AG04450 (cell line): ENCODE results near the gene ELF4. TPM values are rescaled to one million over a fixed set of nuclear protein-coding genes. Genes with fewer than 3 reads are reported as not detected.

Experiments used
- CTCF ChIA-PET: fragments of 300-600, 350-600 bp; formaldehyde crosslinking; extraction: SDS; loops from one replicate; lab custom pipeline; 2022; ENCODE audit warnings: antibody characterized with exemption, inconsistent platforms; lab: Charles Lee
- POLR2A ChIA-PET: fragments of 350-600 bp; formaldehyde crosslinking; extraction: SDS; loops from one replicate; lab custom pipeline; 2021; ENCODE audit warnings: antibody characterized with exemption, inconsistent platforms; lab: Yijun Ruan, JAX
- DNase-seq: peaks from one replicate; pipeline ENCODE4 v3.0.0-alpha.2; 2011; ENCODE audit warnings: low read depth, low spot score
- H3K27ac ChIP-seq: one replicate; pipeline ENCODE4 v1.5.1; 2012; ENCODE audit warnings: low read depth, low read length, control low read depth
- H3K27me3 ChIP-seq: one replicate; pipeline ENCODE4 v1.6.0; 2012; ENCODE audit warnings: low read length; ENCODE audit not compliant: control insufficient read depth, insufficient read depth
- H3K4me3 ChIP-seq: 2 replicates; pipeline ENCODE4 v1.5.1; 2011; ENCODE audit warnings: mild to moderate bottlenecking, low read depth, low read length, control low read depth
- H3K9me3 ChIP-seq: 2 replicates; pipeline ENCODE4 v1.5.1; 2012; ENCODE audit warnings: low read length; ENCODE audit not compliant: control insufficient read depth, insufficient read depth
- polyA plus RNA-seq: library from polyadenylated mRNA; depleted of rRNA; stranded (reverse); fragments of >200 nt; gene quantifications from 2 replicates; pipeline ENCODE4 v1.2.3, GENCODE V29; 2011; rRNA removed
- TF ChIP-seq, protein P1 (sequence below): IDR thresholded peaks from 2 replicates; pipeline ENCODE4 v1.5.1; 2011; ENCODE audit warnings: low read depth, low read length, control low read depth, inconsistent platforms

Gene ELF4
- polyA plus RNA-seq, 1 experiment = 17.7 TPM

DNA sequence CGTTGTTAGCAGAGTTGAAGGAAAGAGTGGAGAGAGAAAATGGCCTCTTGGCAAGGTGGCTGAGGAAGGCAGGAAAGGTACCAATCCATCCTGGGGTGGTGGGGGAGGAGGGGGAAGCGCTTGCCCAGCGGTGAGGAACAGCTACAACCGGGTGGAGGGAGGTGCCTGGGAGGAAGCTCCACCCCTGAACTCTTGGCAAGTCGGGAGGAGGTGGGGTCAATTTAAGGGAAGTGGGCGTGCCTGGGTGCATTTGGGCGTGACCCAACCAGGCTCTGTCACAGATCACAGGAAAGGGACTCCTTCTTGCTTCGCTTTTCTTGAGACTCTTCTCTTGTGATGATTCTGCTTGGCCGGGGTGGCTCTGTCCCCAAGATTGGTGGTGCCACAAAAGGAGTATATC is 86.2 kb downstream of the ELF4 start:
- Histone ChIP-seq H3K27ac (no peak overlapping the region), H3K27me3 (no peaks in the 10 kb centered on the region), H3K4me3 (no peak overlapping the region), H3K9me3 (no peaks in the 10 kb centered on the region)
- ChIA-PET CTCF (interaction anchor here (1.6 to 1.7 kb wide), 2 partner anchors 36 to 99 kb away, joined by 7 read pairs; no protein-coding TSS in a partner anchor), POLR2A (no interaction called here)
- no peak for DNase-seq
- TF ChIP-seq, protein P1, sequence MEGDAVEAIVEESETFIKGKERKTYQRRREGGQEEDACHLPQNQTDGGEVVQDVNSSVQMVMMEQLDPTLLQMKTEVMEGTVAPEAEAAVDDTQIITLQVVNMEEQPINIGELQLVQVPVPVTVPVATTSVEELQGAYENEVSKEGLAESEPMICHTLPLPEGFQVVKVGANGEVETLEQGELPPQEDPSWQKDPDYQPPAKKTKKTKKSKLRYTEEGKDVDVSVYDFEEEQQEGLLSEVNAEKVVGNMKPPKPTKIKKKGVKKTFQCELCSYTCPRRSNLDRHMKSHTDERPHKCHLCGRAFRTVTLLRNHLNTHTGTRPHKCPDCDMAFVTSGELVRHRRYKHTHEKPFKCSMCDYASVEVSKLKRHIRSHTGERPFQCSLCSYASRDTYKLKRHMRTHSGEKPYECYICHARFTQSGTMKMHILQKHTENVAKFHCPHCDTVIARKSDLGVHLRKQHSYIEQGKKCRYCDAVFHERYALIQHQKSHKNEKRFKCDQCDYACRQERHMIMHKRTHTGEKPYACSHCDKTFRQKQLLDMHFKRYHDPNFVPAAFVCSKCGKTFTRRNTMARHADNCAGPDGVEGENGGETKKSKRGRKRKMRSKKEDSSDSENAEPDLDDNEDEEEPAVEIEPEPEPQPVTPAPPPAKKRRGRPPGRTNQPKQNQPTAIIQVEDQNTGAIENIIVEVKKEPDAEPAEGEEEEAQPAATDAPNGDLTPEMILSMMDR = no peak

DNA sequence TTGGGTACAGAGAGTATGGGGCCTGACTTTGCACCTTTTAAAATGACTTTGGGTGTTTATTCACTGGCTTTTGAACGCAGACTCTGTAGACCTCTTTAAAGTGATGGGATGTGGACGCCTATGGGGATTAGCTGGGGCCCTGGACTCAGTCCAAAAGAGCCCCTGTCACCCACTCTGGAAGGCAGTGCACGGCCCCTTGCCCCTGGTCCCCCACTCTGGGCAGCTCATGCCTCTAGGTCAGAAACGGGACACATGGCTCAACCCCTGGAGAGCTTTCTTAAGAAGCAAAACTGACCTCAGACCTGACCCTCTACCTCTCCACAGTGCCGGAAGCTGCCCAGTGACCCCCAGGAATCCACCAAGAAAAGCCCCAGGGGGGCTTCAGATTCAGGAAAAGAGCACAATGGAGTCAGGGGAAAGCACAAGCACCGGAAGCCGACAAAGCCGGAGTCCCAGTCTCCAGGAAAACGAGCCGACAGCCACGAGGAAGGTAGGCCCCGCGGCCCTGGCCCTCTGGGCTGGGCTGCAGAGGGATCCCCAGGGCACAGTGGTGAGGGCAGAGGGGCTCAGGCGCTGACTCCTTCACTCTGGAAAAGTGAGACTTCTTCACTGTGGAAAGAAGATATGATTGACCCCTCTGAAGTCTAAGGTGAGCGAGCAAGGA is 89.5 kb downstream of the ELF4 start:
- CTCF ChIA-PET = interaction anchor here (5.0 kb wide), 1 partner anchor 7 kb away, joined by 23 read pairs; no protein-coding TSS in a partner anchor
- POLR2A ChIA-PET = no interaction called here
- Histone ChIP-seq H3K9me3 (no peaks in the 10 kb centered on the region), H3K27ac (no peak overlapping the region), H3K4me3 (no peak overlapping the region), H3K27me3 (no peaks in the 10 kb centered on the region)
- no peak for DNase-seq
- TF ChIP-seq, protein P1 = no peak

DNA sequence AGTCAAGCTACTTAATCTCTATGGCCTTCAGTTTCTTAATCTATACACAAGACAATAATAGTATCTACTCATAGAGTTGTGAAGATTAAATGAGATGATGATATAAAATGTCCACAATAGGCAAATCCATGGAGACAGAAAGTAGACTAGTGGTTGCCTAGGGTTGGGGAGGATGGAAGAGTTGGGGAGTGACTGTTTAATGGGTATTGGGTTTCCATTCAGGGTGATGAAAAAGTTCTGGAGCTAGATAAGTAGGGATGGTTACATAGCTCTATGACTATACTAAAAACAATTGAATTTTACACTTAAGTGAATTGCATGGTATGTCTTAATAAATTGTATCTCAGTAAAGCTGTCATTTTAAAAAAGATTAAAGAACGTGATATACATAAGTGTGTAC is 92.2 kb downstream of the ELF4 start:
- no peaks in the 10 kb centered on the region for H3K9me3 ChIP-seq
- H3K4me3 ChIP-seq = no peak overlapping the region
- POLR2A ChIA-PET = no interaction called here
- no peak for DNase-seq
- CTCF ChIA-PET = interaction anchor here (1.5 to 5.0 kb wide), 2 partner anchors 10 to 43 kb away, joined by 5 to 23 read pairs; no protein-coding TSS in a partner anchor
- no peak overlapping the region for H3K27ac ChIP-seq
- no peaks in the 10 kb centered on the region for H3K27me3 ChIP-seq
- TF ChIP-seq, protein P1 = no peak

DNA sequence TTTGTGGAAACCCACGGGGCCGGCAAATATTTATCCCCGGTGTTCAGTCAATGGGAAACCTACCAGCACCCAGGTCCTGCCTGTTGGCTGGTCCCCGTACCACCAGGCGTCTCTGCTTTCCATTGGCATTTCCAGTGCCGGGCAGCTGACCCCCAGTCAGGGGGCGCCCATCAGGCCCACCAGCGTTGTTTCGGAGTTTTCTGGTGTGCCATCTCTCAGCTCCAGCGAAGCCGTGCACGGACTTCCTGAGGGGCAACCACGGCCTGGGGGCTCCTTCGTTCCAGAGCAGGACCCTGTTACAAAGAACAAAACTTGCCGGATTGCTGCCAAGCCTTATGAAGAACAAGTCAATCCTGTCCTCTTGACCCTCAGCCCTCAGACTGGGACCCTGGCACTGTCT is 95.1 kb downstream of the ELF4 start:
- TF ChIP-seq, protein P1 = no peak
- CTCF ChIA-PET = no interaction called here
- POLR2A ChIA-PET = no interaction called here
- H3K9me3 ChIP-seq = no peaks in the 10 kb centered on the region
- no peak for DNase-seq
- H3K4me3 ChIP-seq = no peak overlapping the region
- no peaks in the 10 kb centered on the region for H3K27me3 ChIP-seq
- H3K27ac ChIP-seq = no peak overlapping the region

Other genes with a start within 250 kb of the ELF4 start
- gene UTP14A, start 204.3 kb downstream of the ELF4 start, polyA plus RNA-seq = 18.0 and 20.8 TPM in 2 replicates
- gene BCORL1, start 127.9 kb downstream of the ELF4 start, polyA plus RNA-seq = 1.0 and 1.7 TPM in 2 replicates
- gene AIFM1, start 55.3 kb upstream of the ELF4 start, polyA plus RNA-seq = 31.1 and 39.3 TPM in 2 replicates
- gene RAB33A, start 61.5 kb upstream of the ELF4 start, polyA plus RNA-seq = 3.6 TPM in 2 replicates
- gene ZNF280C, start 158.4 kb upstream of the ELF4 start, polyA plus RNA-seq = 6.5 and 9.9 TPM in 2 replicates
- gene SLC25A14, start 229.4 kb upstream of the ELF4 start, polyA plus RNA-seq = 18.7 and 20.7 TPM in 2 replicates